ENCODE results near the gene ATP5ME.

The ATP5ME gene

GRCh38 chr4:705278-706082 lies 31.4 kb upstream of the ATP5ME start, which contains the start of gene PCGF3:
PCGF3 (plus strand) TSS chr4:705832; CDS start chr4:733681, 27,849 bp downstream.
- peak; percentile 96 for ATAC-seq
- no peak for TF ChIP-seq CREB5 (CRISPR knock-in tag; IDR thresholded peaks at IDR 0.05; ENCODE audit: low read depth)
- TF ChIP-seq ZNF565 (CRISPR knock-in tag; conservative IDR thresholded peaks at IDR 0.05; ENCODE audit: low read depth) = no peak
- TF ChIP-seq PATZ1 (CRISPR knock-in tag; IDR thresholded peaks at IDR 0.05; ENCODE audit: borderline replicate concordance) = no peak
- no peak for TF ChIP-seq TOX (CRISPR knock-in tag; IDR thresholded peaks at IDR 0.05; ENCODE audit: borderline replicate concordance)
- TF ChIP-seq ZNF70 (CRISPR knock-in tag; IDR thresholded peaks at IDR 0.05) = no peak
- TF ChIP-seq ZNF8 (CRISPR knock-in tag; IDR thresholded peaks at IDR 0.05) = no peak
- TF ChIP-seq, protein P1, sequence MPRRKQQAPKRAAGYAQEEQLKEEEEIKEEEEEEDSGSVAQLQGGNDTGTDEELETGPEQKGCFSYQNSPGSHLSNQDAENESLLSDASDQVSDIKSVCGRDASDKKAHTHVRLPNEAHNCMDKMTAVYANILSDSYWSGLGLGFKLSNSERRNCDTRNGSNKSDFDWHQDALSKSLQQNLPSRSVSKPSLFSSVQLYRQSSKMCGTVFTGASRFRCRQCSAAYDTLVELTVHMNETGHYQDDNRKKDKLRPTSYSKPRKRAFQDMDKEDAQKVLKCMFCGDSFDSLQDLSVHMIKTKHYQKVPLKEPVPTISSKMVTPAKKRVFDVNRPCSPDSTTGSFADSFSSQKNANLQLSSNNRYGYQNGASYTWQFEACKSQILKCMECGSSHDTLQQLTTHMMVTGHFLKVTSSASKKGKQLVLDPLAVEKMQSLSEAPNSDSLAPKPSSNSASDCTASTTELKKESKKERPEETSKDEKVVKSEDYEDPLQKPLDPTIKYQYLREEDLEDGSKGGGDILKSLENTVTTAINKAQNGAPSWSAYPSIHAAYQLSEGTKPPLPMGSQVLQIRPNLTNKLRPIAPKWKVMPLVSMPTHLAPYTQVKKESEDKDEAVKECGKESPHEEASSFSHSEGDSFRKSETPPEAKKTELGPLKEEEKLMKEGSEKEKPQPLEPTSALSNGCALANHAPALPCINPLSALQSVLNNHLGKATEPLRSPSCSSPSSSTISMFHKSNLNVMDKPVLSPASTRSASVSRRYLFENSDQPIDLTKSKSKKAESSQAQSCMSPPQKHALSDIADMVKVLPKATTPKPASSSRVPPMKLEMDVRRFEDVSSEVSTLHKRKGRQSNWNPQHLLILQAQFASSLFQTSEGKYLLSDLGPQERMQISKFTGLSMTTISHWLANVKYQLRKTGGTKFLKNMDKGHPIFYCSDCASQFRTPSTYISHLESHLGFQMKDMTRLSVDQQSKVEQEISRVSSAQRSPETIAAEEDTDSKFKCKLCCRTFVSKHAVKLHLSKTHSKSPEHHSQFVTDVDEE (CRISPR knock-in tag; IDR thresholded peaks at IDR 0.05) = no peak
- no peak for TF ChIP-seq ESRRG (CRISPR knock-in tag; IDR thresholded peaks at IDR 0.05)
- no peak for TF ChIP-seq CSDC2 (CRISPR knock-in tag; IDR thresholded peaks at IDR 0.05)

DNA sequence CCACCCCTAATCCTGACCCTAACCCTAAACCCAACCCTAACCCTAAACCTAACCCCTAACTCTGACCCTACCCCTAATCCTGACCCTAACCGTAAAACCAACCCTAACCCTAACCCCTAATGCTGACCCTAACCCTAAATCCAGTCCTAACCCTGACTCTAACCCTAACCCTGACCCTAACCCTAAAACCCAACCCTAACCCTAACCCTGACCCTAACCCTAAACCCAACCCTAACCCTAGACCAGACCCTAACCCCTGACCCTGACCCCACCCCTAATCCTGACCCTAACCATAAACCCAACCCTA lies 30.8 kb upstream of the ATP5ME start:
- no peak for ATAC-seq
- no peak for TF ChIP-seq ZNF565 (CRISPR knock-in tag; conservative IDR thresholded peaks at IDR 0.05; ENCODE audit: low read depth)

DNA sequence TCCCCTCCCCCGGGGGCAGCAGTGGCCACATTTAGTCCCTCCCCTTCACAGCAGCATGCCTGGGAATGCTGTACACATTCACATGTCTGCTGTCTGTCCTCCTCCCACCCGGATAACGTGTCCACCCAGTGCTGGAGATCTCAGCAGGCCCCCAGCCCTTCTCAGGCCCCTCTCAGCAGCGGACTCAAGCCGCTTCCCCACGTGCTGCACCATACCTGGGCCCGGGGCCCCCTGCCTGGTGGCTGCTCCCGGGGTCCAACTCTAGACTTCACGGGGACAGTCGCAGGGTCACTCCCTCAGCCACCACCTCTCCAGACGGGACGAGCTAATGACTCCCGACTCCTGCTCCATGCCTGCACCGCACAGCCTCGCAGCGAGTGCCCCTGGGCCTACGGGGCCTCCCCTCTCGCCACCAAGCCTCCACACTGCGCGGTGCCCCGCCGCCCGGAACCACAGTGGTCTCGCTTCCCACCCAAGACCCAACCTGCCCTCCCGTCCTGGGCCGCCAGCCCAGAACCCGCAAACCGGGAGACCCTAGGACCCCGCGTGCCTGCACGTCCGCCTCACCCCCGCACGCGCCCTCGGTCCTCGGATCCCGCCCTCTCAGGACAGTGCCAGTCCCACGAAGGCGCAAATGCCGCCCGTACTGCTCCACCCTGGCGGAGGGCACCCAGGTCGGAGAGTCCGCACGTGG lies 30.3 kb upstream of the ATP5ME start:
- ATAC-seq = no peak
- TF ChIP-seq PATZ1 (CRISPR knock-in tag; IDR thresholded peaks at IDR 0.05; ENCODE audit: borderline replicate concordance) = no peak
- TF ChIP-seq CSRNP3 (CRISPR knock-in tag; IDR thresholded peaks at IDR 0.05) = no peak
- TF ChIP-seq ZFP30 (CRISPR knock-in tag; IDR thresholded peaks at IDR 0.05) = no peak
- no peak for TF ChIP-seq ARNTL (CRISPR knock-in tag; IDR thresholded peaks at IDR 0.05; ENCODE audit: borderline replicate concordance, low read depth)
- TF ChIP-seq ZNF70 (CRISPR knock-in tag; IDR thresholded peaks at IDR 0.05) = no peak
- no peak for TF ChIP-seq CREB5 (CRISPR knock-in tag; IDR thresholded peaks at IDR 0.05; ENCODE audit: low read depth)
- TF ChIP-seq, protein P1 (CRISPR knock-in tag; IDR thresholded peaks at IDR 0.05) = no peak
- TF ChIP-seq ZNF8 (CRISPR knock-in tag; IDR thresholded peaks at IDR 0.05) = no peak
- TF ChIP-seq BACH2 (CRISPR knock-in tag; IDR thresholded peaks at IDR 0.05; ENCODE audit: borderline replicate concordance) = no peak
- no peak for TF ChIP-seq OSR1 (CRISPR knock-in tag; IDR thresholded peaks at IDR 0.05)
- TF ChIP-seq ISL1 (CRISPR knock-in tag; IDR thresholded peaks at IDR 0.05) = no peak
- TF ChIP-seq ESRRG (CRISPR knock-in tag; IDR thresholded peaks at IDR 0.05) = no peak
- TF ChIP-seq PPARA (CRISPR knock-in tag; IDR thresholded peaks at IDR 0.05; ENCODE audit: borderline replicate concordance) = no peak
- TF ChIP-seq RARB (CRISPR knock-in tag; IDR thresholded peaks at IDR 0.05) = no peak
- TF ChIP-seq CSDC2 (CRISPR knock-in tag; IDR thresholded peaks at IDR 0.05) = no peak
- no peak for TF ChIP-seq ZFP3 (CRISPR knock-in tag; IDR thresholded peaks at IDR 0.05)
- TF ChIP-seq, protein P2, sequence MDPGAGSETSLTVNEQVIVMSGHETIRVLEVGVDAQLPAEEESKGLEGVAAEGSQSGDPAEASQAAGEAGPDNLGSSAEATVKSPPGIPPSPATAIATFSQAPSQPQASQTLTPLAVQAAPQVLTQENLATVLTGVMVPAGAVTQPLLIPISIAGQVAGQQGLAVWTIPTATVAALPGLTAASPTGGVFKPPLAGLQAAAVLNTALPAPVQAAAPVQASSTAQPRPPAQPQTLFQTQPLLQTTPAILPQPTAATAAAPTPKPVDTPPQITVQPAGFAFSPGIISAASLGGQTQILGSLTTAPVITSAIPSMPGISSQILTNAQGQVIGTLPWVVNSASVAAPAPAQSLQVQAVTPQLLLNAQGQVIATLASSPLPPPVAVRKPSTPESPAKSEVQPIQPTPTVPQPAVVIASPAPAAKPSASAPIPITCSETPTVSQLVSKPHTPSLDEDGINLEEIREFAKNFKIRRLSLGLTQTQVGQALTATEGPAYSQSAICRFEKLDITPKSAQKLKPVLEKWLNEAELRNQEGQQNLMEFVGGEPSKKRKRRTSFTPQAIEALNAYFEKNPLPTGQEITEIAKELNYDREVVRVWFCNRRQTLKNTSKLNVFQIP (CRISPR knock-in tag; IDR thresholded peaks at IDR 0.05; ENCODE audit: borderline replicate concordance, low read depth) = no peak
- TF ChIP-seq ZC3H10 (CRISPR knock-in tag; IDR thresholded peaks at IDR 0.05) = no peak

Data from SK-N-SH treated with all-trans-retinoic acid at 6 μM for 48 hours (cell line).